PC-3 (cell line): Measurements from ENCODE around the gene LRPAP1.
"Not testable (repeated sequence)": the region's sequence is repeated elsewhere in the genome, so short reads cannot be mapped to it uniquely, and the experiment has no call there.

ENCODE experiments used
- EZH2 ChIP-seq: fragments of 300-600 bp; sonication (generic); IDR thresholded peaks from one replicate; pipeline ENCODE4 v1.6.1; 2017; ENCODE audit warnings: antibody characterized with exemption, mild to moderate bottlenecking, low read length; ENCODE audit not compliant: unreplicated experiment
- TF ChIP-seq, protein P1 (sequence below): fragments of 300-600 bp; sonication (generic); conservative IDR thresholded peaks from 2 replicates; pipeline ENCODE4 v1.5.1; 2017; ENCODE audit warnings: antibody characterized with exemption, low read depth, mild to moderate bottlenecking, low read length

- TF ChIP-seq, protein P1, sequence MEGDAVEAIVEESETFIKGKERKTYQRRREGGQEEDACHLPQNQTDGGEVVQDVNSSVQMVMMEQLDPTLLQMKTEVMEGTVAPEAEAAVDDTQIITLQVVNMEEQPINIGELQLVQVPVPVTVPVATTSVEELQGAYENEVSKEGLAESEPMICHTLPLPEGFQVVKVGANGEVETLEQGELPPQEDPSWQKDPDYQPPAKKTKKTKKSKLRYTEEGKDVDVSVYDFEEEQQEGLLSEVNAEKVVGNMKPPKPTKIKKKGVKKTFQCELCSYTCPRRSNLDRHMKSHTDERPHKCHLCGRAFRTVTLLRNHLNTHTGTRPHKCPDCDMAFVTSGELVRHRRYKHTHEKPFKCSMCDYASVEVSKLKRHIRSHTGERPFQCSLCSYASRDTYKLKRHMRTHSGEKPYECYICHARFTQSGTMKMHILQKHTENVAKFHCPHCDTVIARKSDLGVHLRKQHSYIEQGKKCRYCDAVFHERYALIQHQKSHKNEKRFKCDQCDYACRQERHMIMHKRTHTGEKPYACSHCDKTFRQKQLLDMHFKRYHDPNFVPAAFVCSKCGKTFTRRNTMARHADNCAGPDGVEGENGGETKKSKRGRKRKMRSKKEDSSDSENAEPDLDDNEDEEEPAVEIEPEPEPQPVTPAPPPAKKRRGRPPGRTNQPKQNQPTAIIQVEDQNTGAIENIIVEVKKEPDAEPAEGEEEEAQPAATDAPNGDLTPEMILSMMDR, result not testable (repeated sequence)
- TF ChIP-seq EZH2, result not testable (repeated sequence)
Observed at GRCh38 chr4:3459156-3459555, 73.1 kb downstream of the LRPAP1 start.
